HG02571 (cell line): Measurements from ENCODE around the gene FOXN3.

Source experiments
- ATAC-seq: cut with Tn5 transposase; IDR thresholded peaks from one replicate; pipeline ENCODE4 v1.9.1; 2021; ENCODE audit warnings: mild to moderate bottlenecking, moderate library complexity; ENCODE audit not compliant: unreplicated experiment

Gene FOXN3

DNA sequence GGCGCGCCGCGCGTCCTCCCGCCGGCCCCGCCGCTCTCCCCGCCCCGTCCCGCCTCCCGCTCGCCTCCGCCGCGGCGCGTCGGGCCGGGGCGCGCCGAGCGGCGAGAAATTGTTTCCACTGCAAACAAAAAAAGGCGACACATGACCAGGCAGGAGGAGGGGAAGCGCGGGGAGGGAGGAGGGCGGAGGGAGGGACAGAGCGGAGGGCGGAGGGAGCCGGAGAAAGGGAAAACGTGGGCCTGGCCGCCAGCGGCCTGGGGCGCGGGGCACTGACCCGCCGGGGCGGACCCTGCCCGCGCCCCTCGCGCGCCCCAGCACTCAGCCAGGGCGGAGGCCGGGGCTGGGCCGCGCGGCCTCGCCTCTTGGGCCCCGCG lies at the start of gene FOXN3:
FOXN3 (minus strand) TSS at position 143 of the 374 bp plus-strand sequence. CDS start 4,757 bp downstream, outside the sequence.
- ATAC-seq, result peak; percentile 49

DNA sequence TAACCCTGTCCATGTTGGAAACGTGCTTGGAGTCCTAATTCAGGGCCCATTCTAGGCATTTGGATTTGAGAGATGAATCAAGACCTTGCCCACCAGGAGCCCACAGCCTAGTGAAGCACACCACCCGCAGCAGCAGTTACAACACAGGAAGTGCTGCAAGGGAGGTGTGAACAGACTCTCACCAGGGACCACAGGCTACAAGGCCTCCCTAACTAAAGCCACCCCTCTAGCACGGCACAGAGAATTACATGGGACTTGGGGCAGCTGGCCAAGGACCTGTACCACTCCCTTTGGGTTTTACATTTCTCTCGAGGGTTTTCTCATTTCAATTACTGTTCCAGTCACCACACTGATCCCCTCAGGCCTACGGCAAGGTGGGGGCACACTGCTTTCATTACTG lies 49.5 kb upstream of the FOXN3 start:
- no peak for ATAC-seq

DNA sequence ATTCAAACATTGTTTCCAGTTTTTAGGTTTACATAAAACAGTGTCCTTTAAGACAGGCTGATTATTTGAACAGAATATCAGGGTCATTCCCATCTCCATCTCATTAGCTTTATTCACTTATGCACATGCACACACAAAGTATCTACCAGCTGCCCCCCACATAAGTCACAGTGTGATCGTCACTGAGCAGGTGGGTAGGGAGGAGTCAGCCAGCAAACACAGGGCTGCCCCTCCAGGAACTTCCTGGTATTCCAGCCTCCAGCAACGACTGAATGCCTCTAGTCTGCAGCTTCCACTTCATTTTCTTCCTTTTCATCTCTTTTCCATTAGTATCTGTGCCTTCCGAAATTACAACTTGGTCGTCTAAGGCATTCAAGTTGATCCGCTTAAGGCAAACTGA lies 48.8 kb upstream of the FOXN3 start:
- ATAC-seq, result no peak

DNA sequence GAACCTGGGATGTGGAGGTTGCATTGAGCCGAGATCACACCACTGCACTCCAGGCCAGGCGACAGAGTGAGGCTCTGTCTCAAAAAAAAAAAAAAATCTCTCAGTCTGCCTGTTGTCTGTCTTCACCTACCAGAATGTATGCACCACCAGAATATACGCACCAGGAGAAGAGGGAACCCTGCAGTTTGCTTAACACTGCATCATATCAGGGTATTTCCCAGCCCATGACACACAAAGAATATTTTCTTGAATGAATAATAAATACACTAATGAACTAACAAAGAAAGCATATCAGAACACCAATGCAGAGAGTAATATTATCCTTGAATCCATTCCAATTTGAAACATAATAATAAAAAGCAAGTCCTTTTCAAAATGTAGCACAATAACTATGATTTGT lies 44.2 kb upstream of the FOXN3 start:
- no peak for ATAC-seq

GRCh38 chr14:89458713-89459420 lies 41.8 kb upstream of the FOXN3 start:
- no peak for ATAC-seq

DNA sequence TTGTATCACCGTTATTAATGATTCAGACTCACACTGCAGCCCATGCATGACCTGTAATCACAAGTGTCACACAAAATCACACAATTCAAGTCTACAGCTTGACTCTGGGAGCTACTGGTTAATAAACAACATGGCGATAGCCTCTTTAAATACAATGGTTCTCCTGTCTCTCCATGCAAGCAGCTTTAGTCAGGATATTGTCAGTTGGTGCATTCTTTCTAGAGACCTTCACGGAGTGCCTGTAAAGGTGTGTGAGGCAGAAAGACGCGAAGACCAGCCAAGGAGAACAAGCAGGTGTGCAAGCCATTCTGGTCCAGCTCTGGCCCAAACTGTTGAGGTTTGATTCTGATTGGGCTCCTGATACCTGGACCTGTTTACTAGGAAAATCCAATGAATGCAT lies 40.0 kb upstream of the FOXN3 start:
- ATAC-seq, result no peak

GRCh38 chr14:89455412-89455811 lies 38.4 kb upstream of the FOXN3 start:
- no peak for ATAC-seq

GRCh38 chr14:89454996-89455395 lies 38.0 kb upstream of the FOXN3 start:
- ATAC-seq, result no peak

GRCh38 chr14:89452281-89452680 lies 35.2 kb upstream of the FOXN3 start:
- no peak for ATAC-seq

- ATAC-seq, result no peak
Measured at GRCh38 chr14:89451229-89451628, 34.2 kb upstream of the FOXN3 start.

DNA sequence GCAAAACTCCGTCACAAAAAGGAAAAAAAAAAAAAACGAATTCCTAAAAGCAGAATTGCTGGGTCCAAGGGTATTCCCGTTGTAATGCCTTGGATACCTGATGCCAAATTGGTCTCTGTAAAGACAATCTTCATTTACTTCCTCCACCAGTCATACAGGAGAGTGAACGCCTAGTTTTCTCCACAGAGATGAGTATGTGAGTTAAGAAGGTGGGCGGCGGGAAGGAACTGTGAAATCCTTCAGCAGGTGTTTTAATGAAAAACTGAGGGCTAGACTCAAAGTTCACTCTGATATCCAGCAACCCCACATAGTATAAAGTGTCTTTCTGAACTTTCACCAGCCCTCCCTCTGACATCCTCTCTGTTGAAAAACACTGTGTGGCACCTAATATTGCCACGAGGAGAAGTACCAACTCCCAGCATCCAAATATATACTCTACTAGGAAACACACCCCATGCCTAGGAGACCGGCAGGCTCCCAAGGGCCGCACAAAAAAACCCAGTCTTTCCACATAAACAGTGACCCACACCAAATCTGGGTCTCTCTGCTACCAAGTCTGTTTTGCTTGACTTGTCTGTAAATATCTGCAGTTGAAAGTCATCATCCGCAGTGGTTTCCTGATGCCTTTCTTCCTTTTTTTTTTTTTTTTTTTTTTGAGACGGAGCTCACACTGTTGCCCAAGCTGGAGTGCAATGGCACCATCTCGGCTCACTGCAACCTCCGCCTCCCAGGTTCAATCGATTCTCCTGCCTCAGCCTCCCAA lies 30.3 kb upstream of the FOXN3 start:
- no peak for ATAC-seq

DNA sequence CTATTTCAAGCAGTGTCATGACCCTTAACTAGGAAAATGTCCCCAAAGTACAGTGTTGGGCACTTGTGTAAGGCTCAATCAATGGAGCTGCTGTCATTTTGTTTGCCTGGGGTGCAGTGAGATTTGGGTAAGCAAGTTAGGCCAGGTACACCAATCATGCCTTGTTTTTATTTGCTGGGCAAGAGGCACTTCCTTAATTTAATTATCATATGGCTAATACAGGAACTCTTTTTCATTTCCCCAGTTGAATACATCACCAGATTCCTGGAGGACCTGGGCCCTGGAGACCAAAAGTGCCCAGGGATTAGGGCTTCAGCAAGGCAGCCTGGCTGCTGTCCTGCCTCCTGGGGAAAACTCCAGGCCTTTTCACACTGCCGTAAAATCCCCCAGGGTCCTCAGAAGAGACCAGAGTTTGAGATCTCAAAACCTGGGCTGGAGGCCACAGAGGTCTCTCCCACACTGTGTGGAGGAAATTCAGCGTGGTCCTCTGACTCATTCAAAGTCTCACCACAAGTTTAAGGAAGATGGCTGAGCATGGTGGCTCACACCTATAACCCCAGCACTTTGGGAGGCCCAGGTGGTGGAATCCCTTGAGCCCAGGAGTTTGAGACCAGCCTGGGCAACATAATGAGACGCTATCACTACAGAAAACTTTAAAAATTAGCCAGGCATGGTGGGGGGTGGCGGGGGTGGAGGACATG lies 28.4 kb upstream of the FOXN3 start:
- ATAC-seq, result peak; percentile 53

DNA sequence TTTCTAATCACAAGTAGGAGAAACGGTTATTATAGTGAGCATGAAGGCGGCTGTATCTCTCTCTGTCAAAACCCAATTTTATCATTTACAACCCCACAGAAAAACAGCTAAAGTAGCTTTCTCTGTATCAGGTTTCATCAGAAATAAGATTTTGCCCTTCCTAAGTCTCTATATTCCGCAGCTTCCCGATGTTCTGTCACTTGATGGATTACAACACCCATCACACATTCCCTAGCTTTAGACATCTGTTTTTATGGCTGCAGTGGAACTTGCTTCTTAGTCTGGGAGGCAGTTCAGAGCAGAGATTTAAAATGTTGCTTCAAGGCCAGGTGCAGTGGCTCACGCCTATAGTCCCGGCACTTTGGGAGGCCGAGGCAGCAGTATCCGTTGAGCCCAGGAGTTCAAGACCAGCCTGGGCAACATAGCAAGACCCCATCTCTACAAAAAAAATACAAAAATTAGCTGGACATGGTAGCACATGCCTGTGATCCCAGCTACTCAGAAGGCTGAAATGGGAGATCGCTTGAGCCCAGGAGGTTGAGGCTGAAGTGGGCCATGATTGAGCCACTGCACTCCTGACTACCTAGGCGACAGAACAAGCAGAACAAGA lies 27.6 kb upstream of the FOXN3 start:
- no peak for ATAC-seq

DNA sequence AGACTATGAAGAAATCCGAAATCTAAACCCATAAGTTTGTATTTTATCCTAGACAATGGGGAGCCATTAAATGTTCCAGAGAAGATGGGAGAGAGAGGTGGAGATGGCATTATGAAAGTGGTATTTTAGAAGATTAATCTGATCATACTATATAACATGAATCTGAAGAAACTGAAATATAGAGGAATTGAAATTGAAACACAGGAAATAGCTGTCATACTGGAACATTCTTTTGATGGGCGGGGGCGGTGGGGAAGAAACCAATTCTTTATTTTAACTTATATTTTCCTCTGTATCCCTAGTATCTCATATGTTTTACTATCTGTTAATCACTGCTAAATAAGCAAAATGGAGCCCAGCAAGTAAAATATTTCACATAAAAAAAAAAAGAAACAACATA lies 27.0 kb upstream of the FOXN3 start:
- ATAC-seq, result no peak

- no peak for ATAC-seq
Measured at GRCh38 chr14:89443042-89443629, 26.1 kb upstream of the FOXN3 start.

GRCh38 chr14:89442280-89442679 lies 25.2 kb upstream of the FOXN3 start:
- ATAC-seq, result no peak

- no peak for ATAC-seq
Measured at GRCh38 chr14:89440986-89441909, 24.2 kb upstream of the FOXN3 start.

DNA sequence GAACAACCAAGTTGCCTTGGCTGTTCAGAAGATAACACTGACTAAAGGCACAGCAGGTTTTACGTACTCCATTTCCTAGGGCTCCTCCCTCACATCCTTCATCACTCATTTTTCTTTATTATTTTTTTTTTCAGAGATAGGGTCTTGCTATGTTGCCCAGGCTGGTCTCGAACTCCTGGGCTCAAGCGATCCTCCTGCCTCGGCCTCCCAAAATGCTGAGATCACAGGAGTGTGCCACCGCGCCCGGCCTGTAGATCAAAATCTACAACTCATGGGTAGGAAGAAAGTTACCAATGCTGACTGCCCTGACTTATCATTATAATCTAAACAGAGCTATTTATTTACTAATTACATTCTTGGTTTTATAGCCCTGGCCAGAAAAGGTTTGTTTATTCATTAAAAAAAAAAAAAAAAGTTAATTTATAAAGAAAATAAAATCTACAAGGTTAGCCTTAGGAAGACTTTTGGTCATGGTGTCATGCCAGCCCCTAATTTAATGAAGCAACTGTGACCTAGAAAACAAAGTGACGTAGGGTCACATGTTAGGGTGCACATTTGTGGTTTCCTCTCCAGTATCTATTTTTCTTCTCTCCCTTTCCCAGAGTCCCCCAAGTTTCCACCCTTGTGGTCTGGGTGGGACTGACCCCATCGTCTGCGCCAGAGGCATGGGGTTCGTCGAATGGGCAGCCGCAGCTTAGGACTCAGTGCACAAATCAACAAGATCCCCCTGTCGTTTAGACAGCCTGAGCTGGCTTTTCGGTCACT lies 19.0 kb upstream of the FOXN3 start:
- no peak for ATAC-seq

DNA sequence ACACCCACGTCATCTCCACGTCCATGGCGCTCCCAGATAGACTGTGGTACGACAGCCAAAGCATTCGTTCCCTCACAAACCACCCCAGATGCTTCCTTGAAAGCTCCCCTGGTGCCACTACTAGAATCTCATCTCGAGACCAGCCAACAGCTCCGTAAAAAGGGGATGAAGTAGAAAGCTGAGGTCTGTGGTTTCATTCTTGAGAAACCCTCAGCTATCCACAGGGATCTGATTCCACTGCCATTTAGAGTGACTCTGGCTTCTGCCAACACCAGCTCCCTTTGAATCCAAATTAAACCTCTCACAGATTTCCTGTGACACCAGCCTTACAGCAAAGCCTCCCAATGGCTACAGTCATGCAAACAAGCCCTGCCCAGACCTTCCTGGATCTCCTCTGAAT lies 18.5 kb upstream of the FOXN3 start:
- ATAC-seq, result no peak
